DOHH2 (cell line): ENCODE data around the gene NFE2L2.
"Not testable (repeated sequence)": the region's sequence is repeated elsewhere in the genome, so short reads cannot be mapped to it uniquely, and the experiment has no call there.

ENCODE experiments used
- H3F3A ChIP-seq: fragments of 200-600 bp; sonication (generic), shearing (Covaris generic); 2 replicates; pipeline ENCODE4 v1.6.0; 2016; ENCODE audit warnings: antibody characterized with exemption, mild to moderate bottlenecking; ENCODE audit not compliant: control insufficient read depth, insufficient read depth
- H3K27ac ChIP-seq: fragments of 200-600 bp; sonication (generic); 2 replicates; pipeline ENCODE4 v1.5.1; 2014; ENCODE audit warnings: low read depth, mild to moderate bottlenecking, low read length, moderate library complexity
- H3K27me3 ChIP-seq: fragments of 200-600 bp; sonication (generic); 2 replicates; pipeline ENCODE4 v1.6.1; 2014; ENCODE audit warnings: mild to moderate bottlenecking, low read length, mixed read lengths; ENCODE audit not compliant: control insufficient read depth
- H3K36me3 ChIP-seq: fragments of 200-600 bp; sonication (generic); 2 replicates; pipeline ENCODE4 v1.6.1; 2014; ENCODE audit warnings: mild to moderate bottlenecking, low read length, moderate library complexity, mixed read lengths; ENCODE audit not compliant: control insufficient read depth
- H3K4me1 ChIP-seq: fragments of 200-600 bp; sonication (generic); 2 replicates; pipeline ENCODE4 v1.6.1; 2014; ENCODE audit warnings: mild to moderate bottlenecking, low read length, mixed read lengths; ENCODE audit not compliant: control insufficient read depth
- H3K4me2 ChIP-seq: fragments of 200-600 bp; sonication (generic); 2 replicates; pipeline ENCODE4 v1.6.0; 2014; ENCODE audit warnings: mild to moderate bottlenecking, low read length, moderate library complexity
- H3K4me3 ChIP-seq: fragments of 200-600 bp; sonication (generic); 2 replicates; pipeline ENCODE4 v1.5.1; 2014; ENCODE audit warnings: mild to moderate bottlenecking, low read length, mixed read lengths
- H3K79me2 ChIP-seq: fragments of 200-600 bp; sonication (generic); 2 replicates; pipeline ENCODE4 v1.6.1; 2014; ENCODE audit warnings: mild to moderate bottlenecking, low read length, mixed read lengths; ENCODE audit not compliant: control insufficient read depth
- H3K9me2 ChIP-seq: fragments of 200-600 bp; sonication (generic); replicated peaks from 2 replicates; pipeline ENCODE4 v1.6.1; 2014; ENCODE audit warnings: mild to moderate bottlenecking, low read length, mixed read lengths; ENCODE audit not compliant: control insufficient read depth
- H3K9me3 ChIP-seq: fragments of 200-600 bp; sonication (generic); 2 replicates; pipeline ENCODE4 v1.6.1; 2014; ENCODE audit warnings: antibody characterized with exemption, low read length, mixed read lengths; ENCODE audit not compliant: control insufficient read depth, insufficient read depth
- H4K20me1 ChIP-seq: fragments of 200-600 bp; sonication (generic); 2 replicates; pipeline ENCODE4 v1.6.0; 2014; ENCODE audit warnings: low read depth, mild to moderate bottlenecking, antibody characterized with exemption, low read length, moderate library complexity; ENCODE audit not compliant: control insufficient read depth, insufficient read depth
- EZH2phosphoT487 ChIP-seq: fragments of 200-600 bp; sonication (generic); IDR thresholded peaks from 2 replicates; pipeline ENCODE4 v1.6.1; 2017; ENCODE audit warnings: borderline replicate concordance, mild to moderate bottlenecking, antibody characterized with exemption, low read length, moderate library complexity, mixed read lengths
- TF ChIP-seq, protein P1 (sequence below): fragments of 200-600 bp; sonication (generic); IDR thresholded peaks from one replicate; pipeline ENCODE4 v1.5.1; 2014; ENCODE audit warnings: antibody characterized with exemption, mild to moderate bottlenecking, low read depth, low read length; ENCODE audit not compliant: poor library complexity, severe bottlenecking

NFE2L2 gene

GRCh38 chr2:177188482-177189469, 75.8 kb downstream of the NFE2L2 start:
- H3K4me3 ChIP-seq = no peak overlapping the region
- TF ChIP-seq, protein P1, sequence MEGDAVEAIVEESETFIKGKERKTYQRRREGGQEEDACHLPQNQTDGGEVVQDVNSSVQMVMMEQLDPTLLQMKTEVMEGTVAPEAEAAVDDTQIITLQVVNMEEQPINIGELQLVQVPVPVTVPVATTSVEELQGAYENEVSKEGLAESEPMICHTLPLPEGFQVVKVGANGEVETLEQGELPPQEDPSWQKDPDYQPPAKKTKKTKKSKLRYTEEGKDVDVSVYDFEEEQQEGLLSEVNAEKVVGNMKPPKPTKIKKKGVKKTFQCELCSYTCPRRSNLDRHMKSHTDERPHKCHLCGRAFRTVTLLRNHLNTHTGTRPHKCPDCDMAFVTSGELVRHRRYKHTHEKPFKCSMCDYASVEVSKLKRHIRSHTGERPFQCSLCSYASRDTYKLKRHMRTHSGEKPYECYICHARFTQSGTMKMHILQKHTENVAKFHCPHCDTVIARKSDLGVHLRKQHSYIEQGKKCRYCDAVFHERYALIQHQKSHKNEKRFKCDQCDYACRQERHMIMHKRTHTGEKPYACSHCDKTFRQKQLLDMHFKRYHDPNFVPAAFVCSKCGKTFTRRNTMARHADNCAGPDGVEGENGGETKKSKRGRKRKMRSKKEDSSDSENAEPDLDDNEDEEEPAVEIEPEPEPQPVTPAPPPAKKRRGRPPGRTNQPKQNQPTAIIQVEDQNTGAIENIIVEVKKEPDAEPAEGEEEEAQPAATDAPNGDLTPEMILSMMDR = no peak
- no peak for TF ChIP-seq EZH2phosphoT487
- H3K79me2 ChIP-seq = no peaks in the 10 kb centered on the region
- no peaks in the 10 kb centered on the region for H3F3A ChIP-seq
- H4K20me1 ChIP-seq = no peaks in the 10 kb centered on the region
- H3K9me3 ChIP-seq = no peaks in the 10 kb centered on the region
- no peaks in the 10 kb centered on the region for H3K36me3 ChIP-seq
- H3K4me1 ChIP-seq = no peaks in the 10 kb centered on the region
- H3K9me2 ChIP-seq = no peaks in the 10 kb centered on the region
- H3K4me2 ChIP-seq = no peak overlapping the region
- no peaks in the 10 kb centered on the region for H3K27me3 ChIP-seq
- H3K27ac ChIP-seq = no peak overlapping the region

DNA sequence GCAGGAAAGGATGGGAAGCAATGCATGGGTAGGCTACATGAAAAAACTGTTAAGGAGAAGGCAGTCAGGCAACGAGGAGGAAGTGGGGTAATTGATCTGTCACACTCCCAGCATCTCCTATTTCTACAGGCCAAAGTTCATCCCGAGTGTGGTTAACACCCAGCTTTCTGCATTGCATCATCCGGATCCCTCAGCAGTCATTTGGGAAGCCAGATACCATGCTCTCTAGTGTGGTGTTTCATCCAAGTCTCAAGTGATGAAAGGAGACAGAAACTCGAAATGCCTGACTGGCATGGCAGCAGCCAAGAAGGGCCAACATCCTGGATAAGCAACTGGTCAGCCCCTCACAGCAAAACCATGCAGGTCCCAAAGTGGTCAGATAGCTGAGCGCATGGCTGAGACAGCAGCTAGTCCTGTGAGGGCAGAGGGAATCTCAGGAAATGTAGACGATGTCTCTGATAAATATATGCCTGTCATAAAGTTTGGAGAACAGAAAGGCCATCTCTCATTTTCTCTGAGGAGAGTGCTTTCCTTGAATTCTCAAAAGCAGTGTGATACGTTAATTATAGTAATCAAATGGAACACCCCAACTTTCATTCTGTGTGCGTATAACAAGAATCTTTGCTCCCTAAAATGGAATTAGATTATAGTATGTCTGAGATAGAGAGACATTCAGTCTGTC, 76.8 kb downstream of the NFE2L2 start:
- no peaks in the 10 kb centered on the region for H3F3A ChIP-seq
- no peaks in the 10 kb centered on the region; the same call in 1 of the 2 replicates for H3K27me3 ChIP-seq
- H3K36me3 ChIP-seq = no peaks in the 10 kb centered on the region
- no peak overlapping the region for H3K27ac ChIP-seq
- H3K9me3 ChIP-seq = no peaks in the 10 kb centered on the region
- H3K4me3 ChIP-seq = no peak overlapping the region
- no peaks in the 10 kb centered on the region for H3K79me2 ChIP-seq
- H3K4me2 ChIP-seq = no peak overlapping the region
- no peak for TF ChIP-seq EZH2phosphoT487
- TF ChIP-seq, protein P1 = no peak
- no peaks in the 10 kb centered on the region for H4K20me1 ChIP-seq
- H3K9me2 ChIP-seq = no peaks in the 10 kb centered on the region
- no peaks in the 10 kb centered on the region for H3K4me1 ChIP-seq

GRCh38 chr2:177186038-177186437, 78.5 kb downstream of the NFE2L2 start:
- H3K9me2 ChIP-seq, H3F3A ChIP-seq, H3K4me2 ChIP-seq, H3K79me2 ChIP-seq, H3K27ac ChIP-seq, H3K9me3 ChIP-seq, H3K36me3 ChIP-seq, H3K4me3 ChIP-seq, H3K4me1 ChIP-seq, H4K20me1 ChIP-seq, H3K27me3 ChIP-seq: not testable (repeated sequence)

- Histone ChIP-seq H3K9me3 (no peaks in the 10 kb centered on the region), H4K20me1 (no peaks in the 10 kb centered on the region), H3F3A (no peaks in the 10 kb centered on the region), H3K27me3 (peaks cover 2% of the 10 kb centered on the region; the same call in 1 of the 2 replicates), H3K27ac (no peak overlapping the region), H3K36me3 (no peaks in the 10 kb centered on the region), H3K4me2 (no peak overlapping the region), H3K79me2 (no peaks in the 10 kb centered on the region), H3K4me3 (no peak overlapping the region), H3K4me1 (no peaks in the 10 kb centered on the region), H3K9me2 (no peaks in the 10 kb centered on the region)
- TF ChIP-seq EZH2phosphoT487 = no peak
- TF ChIP-seq, protein P1 = no peak
These were observed 79.9 kb downstream of the NFE2L2 start for GRCh38 chr2:177184606-177185005.
